Testis (tissue), 3 donors: ENCODE data around the gene SETD1B. TPM values are rescaled to one million over a fixed set of nuclear protein-coding genes. Genes with fewer than 3 reads are reported as not detected.

Experiments
- DNase-seq: peaks from one replicate; pipeline ENCODE4 v3.0.0-alpha.2; 2019
- H3K27ac ChIP-seq, 2 donors: fragments of 200-600 bp; sonication (generic); one replicate each; pipeline ENCODE4 v1.5.1; 2019
- H3K27me3 ChIP-seq: fragments of 200-600 bp; sonication (generic); one replicate; pipeline ENCODE4 v1.5.1; 2019
- H3K36me3 ChIP-seq: fragments of 200-600 bp; sonication (generic); one replicate; pipeline ENCODE4 v1.5.1; 2017; ENCODE audit warnings: low read depth; ENCODE audit errors: missing control alignments
- H3K4me1 ChIP-seq: fragments of 200-600 bp; sonication (generic); one replicate; pipeline ENCODE4 v1.5.1; 2019
- H3K4me3 ChIP-seq, 2 donors: fragments of 200-600 bp; sonication (generic); one replicate each; pipeline ENCODE4 v1.5.1; 2017 to 2019
- H3K9me3 ChIP-seq: fragments of 200-600 bp; sonication (generic); one replicate; pipeline ENCODE4 v1.5.1; 2017
- CTCF ChIP-seq, 3 experiments: fragments of 450-650 bp in 2 of 3; fragments of 200-600 bp in 1 of 3; sonication (generic) in 1 of 3; IDR thresholded peaks; one replicate each; pipeline ENCODE4 v1.5.1; 2016 to 2019; ENCODE audit warnings: antibody characterized with exemption in 3 of 3, mild to moderate bottlenecking in 2 of 3, moderate library complexity in 1 of 3
- POLR2A ChIP-seq: fragments of 450-650 bp; IDR thresholded peaks from one replicate; pipeline ENCODE4 v1.6.1; 2017; ENCODE audit warnings: antibody characterized with exemption, mild to moderate bottlenecking, moderate library complexity
- WGBS, 2 donors: methylation state at CpG; one replicate each; pipeline ENCODE4 v1.1.5; 2018; 5-methylcytosine and 5-hydroxymethylcytosine counted together
- intact Hi-C: fragments of 100-400 bp; cut with DNase I; formaldehyde crosslinking; loops from one replicate; pipeline ENCODE4 v1.15.1; 2023; ENCODE audit warnings: low total_unique reads
- polyA plus RNA-seq: library from polyadenylated mRNA; stranded (reverse); fragments of 350-450 nt; fragmentation: Illumina TruSeq; extraction: RNeasy Lipid Tissue Mini Kit (QIAGEN cat#74804); gene quantifications from one replicate; pipeline ENCODE4 v1.2.3, GENCODE V29; 2014; ENCODE audit warnings: low read depth, low replicate concordance; ENCODE audit not compliant: insufficient read depth
- total RNA-seq, 2 donors: library from RNA; depleted of rRNA; stranded (reverse); fragments of >200 nt; gene quantifications; one replicate each; pipeline ENCODE4 v1.2.3, GENCODE V29; 2016

SETD1B gene
- total and polyA plus RNA-seq, 3 donors from 2014 or later: 18.9 to 23.3 (median 23.1) TPM

- WGBS, 2 donors: 93% methylated on average over 3 to 17 of the region's 17 CpGs
- Histone ChIP-seq H3K36me3 (no peaks in the 10 kb centered on the region), H3K4me3 (no peak overlapping the region), H3K27ac (no peak overlapping the region), H3K4me1 (peaks cover 17% of the 10 kb centered on the region), H3K27me3 (no peaks in the 10 kb centered on the region), H3K9me3 (no peaks in the 10 kb centered on the region)
- intact Hi-C loops: no loop called here
- TF ChIP-seq POLR2A (no peak), CTCF (IDR thresholded peaks at IDR 0.05) (no peak)
- DNase-seq: no peak
Observed at GRCh38 chr12:121779422-121779895, 24.4 kb upstream of the SETD1B start.

- Histone ChIP-seq H3K4me3 (no peak overlapping the region), H3K36me3 (no peaks in the 10 kb centered on the region), H3K4me1 (peaks cover 17% of the 10 kb centered on the region), H3K27me3 (no peaks in the 10 kb centered on the region), H3K27ac (no peak overlapping the region), H3K9me3 (no peaks in the 10 kb centered on the region)
- intact Hi-C loops: no loop called here
- WGBS, 2 donors: 83 to 99% methylated on average over 10 to 11 of the region's 11 CpGs
- DNase-seq: no peak
- TF ChIP-seq POLR2A (no peak), CTCF (IDR thresholded peaks at IDR 0.05) (no peak)
Observed at GRCh38 chr12:121780429-121780828, 23.4 kb upstream of the SETD1B start.

- Histone ChIP-seq H3K27ac (peak overlapping the region; percentile 52 to 66), H3K4me3 (no peak overlapping the region), H3K27me3 (no peaks in the 10 kb centered on the region), H3K36me3 (no peaks in the 10 kb centered on the region), H3K4me1 (peaks cover 17% of the 10 kb centered on the region), H3K9me3 (no peaks in the 10 kb centered on the region)
- DNase-seq: no peak
- TF ChIP-seq CTCF (IDR thresholded peaks at IDR 0.05) (peak in 1 of 3 experiments; percentile 12), POLR2A (no peak)
- intact Hi-C loops: no loop called here
- WGBS, 2 donors: 45 to 48% methylated on average over 8 to 12 of the region's 12 CpGs
Observed at GRCh38 chr12:121781484-121781997, 22.3 kb upstream of the SETD1B start.

- DNase-seq: no peak
- Histone ChIP-seq H3K9me3 (no peaks in the 10 kb centered on the region), H3K27me3 (no peaks in the 10 kb centered on the region), H3K4me3 (no peak overlapping the region), H3K36me3 (no peaks in the 10 kb centered on the region), H3K27ac (peak overlapping the region; percentile 52 to 66), H3K4me1 (peaks cover 17% of the 10 kb centered on the region)
- TF ChIP-seq CTCF (IDR thresholded peaks at IDR 0.05) (no peak), POLR2A (no peak)
- WGBS, 2 donors: 33 to 53% methylated on average over 14 of the region's 14 CpGs
- intact Hi-C loops: no loop called here
Observed at GRCh38 chr12:121781998-121782979, 21.5 kb upstream of the SETD1B start.
